ENCODE results near the gene EN2.

DNA sequence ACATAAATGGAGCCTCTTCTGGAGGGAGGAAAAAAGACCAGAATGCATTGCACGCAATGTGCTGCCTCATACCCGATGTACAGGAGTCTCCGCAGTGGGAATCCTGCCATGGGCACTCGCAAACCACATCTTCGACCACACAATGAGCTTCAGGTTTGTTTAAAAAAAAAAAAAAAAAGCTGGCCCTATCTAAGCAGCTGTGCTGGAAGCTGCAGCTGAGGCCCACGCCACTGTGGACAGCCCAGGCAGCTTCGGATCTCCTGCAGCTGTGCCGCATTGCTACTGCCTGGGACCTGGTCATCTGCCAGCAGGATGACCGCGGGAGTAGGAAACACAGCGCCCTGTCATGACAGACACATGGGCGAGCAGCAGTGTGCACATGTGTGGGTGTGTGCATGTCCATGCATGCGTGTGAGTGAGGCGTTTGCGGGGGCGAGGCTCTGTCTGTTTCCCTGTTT, 26.0 kb downstream of the EN2 start:
- TF ChIP-seq, protein P1, sequence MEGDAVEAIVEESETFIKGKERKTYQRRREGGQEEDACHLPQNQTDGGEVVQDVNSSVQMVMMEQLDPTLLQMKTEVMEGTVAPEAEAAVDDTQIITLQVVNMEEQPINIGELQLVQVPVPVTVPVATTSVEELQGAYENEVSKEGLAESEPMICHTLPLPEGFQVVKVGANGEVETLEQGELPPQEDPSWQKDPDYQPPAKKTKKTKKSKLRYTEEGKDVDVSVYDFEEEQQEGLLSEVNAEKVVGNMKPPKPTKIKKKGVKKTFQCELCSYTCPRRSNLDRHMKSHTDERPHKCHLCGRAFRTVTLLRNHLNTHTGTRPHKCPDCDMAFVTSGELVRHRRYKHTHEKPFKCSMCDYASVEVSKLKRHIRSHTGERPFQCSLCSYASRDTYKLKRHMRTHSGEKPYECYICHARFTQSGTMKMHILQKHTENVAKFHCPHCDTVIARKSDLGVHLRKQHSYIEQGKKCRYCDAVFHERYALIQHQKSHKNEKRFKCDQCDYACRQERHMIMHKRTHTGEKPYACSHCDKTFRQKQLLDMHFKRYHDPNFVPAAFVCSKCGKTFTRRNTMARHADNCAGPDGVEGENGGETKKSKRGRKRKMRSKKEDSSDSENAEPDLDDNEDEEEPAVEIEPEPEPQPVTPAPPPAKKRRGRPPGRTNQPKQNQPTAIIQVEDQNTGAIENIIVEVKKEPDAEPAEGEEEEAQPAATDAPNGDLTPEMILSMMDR (IDR thresholded peaks at IDR 0.05): no peak
- no peak for TF ChIP-seq POLR2A (IDR thresholded peaks at IDR 0.05)

All from transverse colon (tissue), 3 donors.